Duodenal mucosa (tissue), 2 donors: ENCODE measurements around the gene PAPSS2.

ENCODE experiments used
- H3K27ac ChIP-seq: one replicate; pipeline ENCODE4 v1.7.0; 2013; ENCODE audit warnings: low read depth, low read length
- H3K27me3 ChIP-seq, 2 donors: one replicate each; pipeline ENCODE4 v1.7.0; 2013; ENCODE audit warnings: low read length in 2 of 2, control low read depth in 1 of 2; ENCODE audit not compliant: insufficient read depth in 2 of 2, control insufficient read depth in 1 of 2
- H3K36me3 ChIP-seq, 2 donors: one replicate each; pipeline ENCODE4 v1.7.0; 2013; ENCODE audit warnings: low read length in 2 of 2, control low read depth in 1 of 2; ENCODE audit not compliant: insufficient read depth in 2 of 2, control insufficient read depth in 1 of 2
- H3K4me1 ChIP-seq, 2 donors: one replicate each; pipeline ENCODE4 v1.7.0; 2013; ENCODE audit warnings: low read length in 2 of 2, control low read depth in 1 of 2; ENCODE audit not compliant: insufficient read depth in 2 of 2, control insufficient read depth in 1 of 2
- H3K4me3 ChIP-seq, 2 donors: one replicate each; pipeline ENCODE4 v1.7.0; 2013; ENCODE audit warnings: low read length in 2 of 2, low read depth in 1 of 2
- H3K9ac ChIP-seq, 2 donors: one replicate each; pipeline ENCODE4 v1.7.0; 2013; ENCODE audit warnings: low read length in 2 of 2, low read depth in 1 of 2
- H3K9me3 ChIP-seq, 2 donors: one replicate each; pipeline ENCODE4 v1.7.0; 2013; ENCODE audit warnings: low read length in 2 of 2, control low read depth in 1 of 2; ENCODE audit not compliant: control insufficient read depth in 1 of 2

The PAPSS2 gene

DNA sequence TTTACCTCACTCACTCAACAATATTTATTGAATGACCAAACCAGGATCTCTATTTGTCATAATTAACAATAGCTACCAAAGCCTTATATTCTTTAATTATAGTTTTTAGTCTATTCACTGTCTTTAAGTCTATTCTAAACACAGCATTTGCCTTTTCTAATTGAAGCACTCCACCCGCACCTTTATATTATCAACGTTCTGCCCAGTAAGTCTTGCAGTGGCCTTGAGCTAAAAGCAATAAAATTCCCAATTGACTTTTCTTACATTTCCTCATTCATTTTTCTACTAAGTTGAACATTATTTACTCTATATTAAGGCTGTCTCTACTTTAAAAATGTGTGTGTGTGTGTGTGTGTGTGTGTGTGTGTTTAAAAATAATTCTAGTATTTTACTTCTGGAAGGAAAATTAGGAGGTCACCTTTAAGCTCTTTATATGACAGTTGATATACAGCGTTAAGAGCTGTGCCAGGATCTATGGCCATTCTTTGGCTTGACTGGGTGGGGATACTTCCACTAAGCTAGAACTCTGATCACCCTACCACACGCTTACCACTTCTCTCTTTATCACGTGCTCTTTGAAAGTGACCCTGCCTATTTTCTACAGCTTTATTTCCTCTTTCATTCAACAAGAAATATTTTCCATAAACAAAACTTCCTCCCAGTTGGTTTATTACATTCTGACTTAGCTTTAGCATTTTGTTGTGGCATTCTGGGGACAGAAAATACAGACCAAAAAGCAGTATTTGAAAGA is 8.8 kb downstream of the PAPSS2 start:
- Histone ChIP-seq H3K9ac (no peak overlapping the region), H3K36me3 (no peaks in the 10 kb centered on the region), H3K9me3 (no peaks in the 10 kb centered on the region), H3K4me1 (peaks cover 11 to 20% of the 10 kb centered on the region in 2 donors), H3K27me3 (no peaks in the 10 kb centered on the region), H3K27ac (no peak overlapping the region), H3K4me3 (no peak overlapping the region)

DNA sequence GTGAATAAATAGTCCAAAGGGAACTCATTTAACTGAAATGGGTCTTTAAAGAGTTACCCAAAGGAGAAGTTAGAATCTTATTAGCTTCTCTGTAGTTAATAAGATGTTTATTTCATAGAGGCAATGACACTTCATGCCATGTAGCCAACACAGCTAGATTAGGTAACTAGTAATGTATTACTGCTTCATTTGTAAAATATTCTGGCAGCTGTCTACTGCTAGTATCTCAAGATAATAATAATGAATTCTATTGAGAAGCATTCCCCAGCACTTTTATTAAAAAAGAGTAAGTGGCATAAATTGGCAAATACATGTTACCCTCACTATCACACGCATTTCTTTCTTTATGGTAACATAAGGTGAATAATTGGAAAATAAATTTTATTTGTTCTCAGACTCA is 10.1 kb downstream of the PAPSS2 start:
- Histone ChIP-seq H3K9me3 (no peaks in the 10 kb centered on the region), H3K36me3 (no peaks in the 10 kb centered on the region), H3K27me3 (no peaks in the 10 kb centered on the region), H3K4me3 (no peak overlapping the region), H3K4me1 (peaks cover 11 to 21% of the 10 kb centered on the region in 2 donors), H3K27ac (no peak overlapping the region), H3K9ac (no peak overlapping the region)

DNA sequence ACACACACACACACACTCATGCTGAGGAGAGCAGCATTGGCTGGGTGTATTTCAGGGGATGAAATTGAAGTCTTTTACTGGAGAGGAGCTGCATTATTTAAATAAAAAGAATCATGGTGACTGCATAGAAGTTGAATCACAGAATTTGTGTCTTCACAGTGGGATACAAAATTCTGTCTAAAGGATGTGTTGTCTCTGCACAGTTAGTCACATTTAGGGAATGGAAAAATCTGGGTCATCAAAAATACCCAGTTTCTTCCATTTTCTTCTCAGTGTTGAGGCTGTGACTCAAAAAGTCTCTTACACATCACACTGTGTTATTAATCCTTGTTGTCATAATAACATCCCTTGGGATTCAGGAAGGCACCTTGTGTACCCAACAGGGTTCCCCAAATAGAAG is 10.9 kb downstream of the PAPSS2 start:
- H3K27me3 ChIP-seq = no peaks in the 10 kb centered on the region
- no peak overlapping the region for H3K4me3 ChIP-seq
- H3K9me3 ChIP-seq = no peaks in the 10 kb centered on the region
- H3K36me3 ChIP-seq = no peaks in the 10 kb centered on the region
- no peak overlapping the region for H3K9ac ChIP-seq
- peaks cover 11 to 25% of the 10 kb centered on the region in 2 donors for H3K4me1 ChIP-seq
- no peak overlapping the region for H3K27ac ChIP-seq

DNA sequence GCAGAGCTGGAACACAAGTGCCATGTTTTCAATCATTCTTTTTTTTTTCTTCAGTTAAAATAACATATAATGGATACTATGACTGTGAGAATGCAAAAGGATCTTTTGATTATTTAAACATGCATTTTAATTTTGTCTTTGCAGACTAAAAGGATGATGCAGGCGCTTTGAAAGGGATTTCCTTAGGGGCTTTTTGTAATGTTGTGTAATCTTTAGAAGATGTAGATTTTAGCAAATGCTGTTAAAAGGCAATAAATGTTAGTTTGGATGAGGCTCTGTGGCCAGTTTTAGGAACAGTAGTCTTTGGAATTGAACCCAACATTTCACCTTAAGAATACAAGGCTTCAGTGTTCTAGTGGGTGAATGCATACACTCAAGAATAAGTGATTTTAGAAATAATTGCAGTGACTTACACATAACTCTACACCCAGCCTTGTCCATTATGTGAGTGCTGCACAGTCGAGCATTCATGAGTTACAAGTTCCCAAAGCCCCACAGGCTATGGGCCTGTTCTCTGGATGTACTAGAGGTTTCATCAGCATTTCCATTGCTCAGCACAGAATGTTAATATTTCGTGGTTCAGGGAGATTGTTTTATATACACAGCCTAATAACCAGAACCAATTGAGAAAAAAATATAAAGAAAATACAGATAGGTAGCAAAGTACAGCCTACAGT is 11.6 kb downstream of the PAPSS2 start:
- Histone ChIP-seq H3K4me1 (peaks cover 11 to 26% of the 10 kb centered on the region in 2 donors), H3K4me3 (no peak overlapping the region), H3K27ac (no peak overlapping the region), H3K36me3 (no peaks in the 10 kb centered on the region), H3K9me3 (no peaks in the 10 kb centered on the region), H3K27me3 (no peaks in the 10 kb centered on the region), H3K9ac (no peak overlapping the region)

DNA sequence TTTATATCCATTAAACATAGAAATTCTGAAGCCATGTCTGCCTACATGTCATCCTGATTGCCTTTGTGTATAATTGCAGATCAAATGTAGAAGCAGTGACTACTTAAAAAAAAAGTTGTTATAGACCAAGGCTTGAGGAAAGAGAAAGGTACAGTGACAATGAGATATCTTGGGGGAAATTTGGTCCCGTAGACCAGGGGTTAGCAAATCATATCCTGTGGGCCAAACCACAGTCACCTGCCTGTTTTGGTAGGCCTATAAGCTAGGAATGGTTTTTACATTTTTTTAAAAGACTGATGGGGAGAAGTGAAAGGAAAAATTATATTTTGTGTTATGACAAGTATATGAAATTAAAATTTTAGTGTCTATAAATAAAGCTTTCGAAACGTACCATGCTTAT is 12.9 kb downstream of the PAPSS2 start:
- Histone ChIP-seq H3K36me3 (no peaks in the 10 kb centered on the region), H3K27ac (no peak overlapping the region), H3K27me3 (no peaks in the 10 kb centered on the region), H3K4me3 (no peak overlapping the region), H3K4me1 (peaks cover 11 to 30% of the 10 kb centered on the region in 2 donors), H3K9ac (no peak overlapping the region), H3K9me3 (no peaks in the 10 kb centered on the region)

DNA sequence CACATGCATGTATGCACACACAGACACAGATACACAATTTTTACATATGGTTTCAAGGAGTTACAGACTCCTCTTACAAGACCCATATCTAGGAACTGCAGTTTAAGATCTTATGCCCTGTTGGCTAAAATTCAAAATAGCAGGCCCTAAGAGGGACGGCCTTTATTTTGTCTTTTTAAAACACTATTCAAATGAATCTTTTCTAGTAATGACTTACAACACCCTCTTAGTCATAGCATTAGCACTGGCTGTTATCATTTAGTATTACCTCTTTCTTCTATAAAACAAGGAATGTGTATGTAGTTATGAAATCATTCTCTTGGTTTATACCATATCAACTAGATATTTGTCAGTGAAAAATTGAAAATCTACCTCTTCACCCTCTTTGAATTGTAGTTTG is 15.3 kb downstream of the PAPSS2 start:
- Histone ChIP-seq H3K9ac (no peak overlapping the region), H3K4me3 (no peak overlapping the region), H3K4me1 (peaks cover 6 to 16% of the 10 kb centered on the region in 2 donors), H3K27ac (no peak overlapping the region), H3K36me3 (no peaks in the 10 kb centered on the region), H3K9me3 (no peaks in the 10 kb centered on the region), H3K27me3 (no peaks in the 10 kb centered on the region)

DNA sequence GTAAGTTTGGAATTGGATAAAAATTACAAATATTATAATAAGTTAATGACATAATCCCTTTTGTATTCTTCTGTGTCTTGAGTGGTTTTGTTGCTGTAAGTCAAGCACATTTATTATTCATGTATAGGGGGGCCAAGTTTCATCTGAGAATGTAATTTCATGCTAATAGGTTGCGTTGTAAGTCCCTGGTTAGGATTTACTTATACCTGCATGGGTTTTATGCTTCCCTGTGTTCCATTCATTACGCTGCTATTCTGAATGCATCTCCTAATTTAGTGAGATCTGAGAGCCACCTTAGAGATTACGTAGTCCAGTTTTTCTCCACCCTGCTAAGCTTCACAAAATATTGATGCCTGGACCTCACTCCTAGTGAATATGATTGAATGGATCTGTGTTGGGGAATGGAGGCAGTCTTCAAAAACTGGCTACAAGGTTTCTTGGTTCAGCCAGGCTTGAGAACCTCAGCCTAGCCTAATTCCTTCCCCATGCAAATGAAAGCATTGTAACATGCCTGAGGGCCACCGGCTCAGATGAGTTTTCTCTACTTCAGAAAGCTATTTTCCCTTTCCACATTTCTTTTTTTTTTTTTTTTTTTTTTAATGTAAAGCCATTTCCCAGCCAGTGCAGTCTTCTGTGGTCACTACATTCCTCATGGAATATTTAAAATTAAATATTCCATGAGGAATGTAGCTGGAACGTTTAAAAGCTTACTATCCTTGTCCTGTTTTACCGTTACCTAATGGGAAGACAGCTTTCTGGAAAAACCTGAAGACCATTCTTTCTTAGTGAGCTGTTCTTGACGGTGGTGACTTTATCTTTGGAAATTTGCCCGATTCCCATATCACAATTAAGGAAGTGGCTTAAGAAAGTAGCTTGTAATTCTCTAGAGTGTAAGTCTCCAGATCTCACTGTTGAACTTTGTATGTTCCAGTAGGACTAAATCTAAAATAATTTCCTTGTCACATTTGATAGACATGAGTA is 16.0 kb downstream of the PAPSS2 start:
- H3K27me3 ChIP-seq = no peaks in the 10 kb centered on the region
- H3K4me1 ChIP-seq = peaks cover 6 to 16% of the 10 kb centered on the region in 2 donors
- no peak overlapping the region for H3K4me3 ChIP-seq
- H3K9ac ChIP-seq = no peak overlapping the region
- H3K36me3 ChIP-seq = no peaks in the 10 kb centered on the region
- no peaks in the 10 kb centered on the region for H3K9me3 ChIP-seq
- H3K27ac ChIP-seq = no peak overlapping the region

DNA sequence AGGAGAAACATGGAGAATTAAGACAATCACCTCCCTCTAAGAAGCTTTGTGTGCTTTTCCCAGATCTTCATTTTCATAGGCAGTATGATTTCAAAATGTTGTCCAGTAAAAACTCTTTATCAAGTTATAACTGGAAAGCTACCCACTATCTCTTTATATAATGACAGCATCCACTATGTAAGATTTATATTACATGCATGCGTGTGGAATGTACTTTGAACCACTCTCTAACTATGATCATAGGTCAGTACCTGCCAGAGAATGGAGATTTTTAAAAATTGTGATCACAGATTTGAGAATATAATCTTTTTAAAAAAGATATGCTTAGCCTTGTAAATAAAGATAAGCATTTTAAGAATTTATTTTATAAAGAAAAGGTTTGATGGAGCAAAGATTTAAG is 17.9 kb downstream of the PAPSS2 start:
- Histone ChIP-seq H3K36me3 (no peaks in the 10 kb centered on the region), H3K4me3 (no peak overlapping the region), H3K27ac (no peak overlapping the region), H3K9me3 (no peaks in the 10 kb centered on the region), H3K4me1 (peaks cover 6 to 14% of the 10 kb centered on the region in 2 donors), H3K27me3 (no peaks in the 10 kb centered on the region), H3K9ac (no peak overlapping the region)

DNA sequence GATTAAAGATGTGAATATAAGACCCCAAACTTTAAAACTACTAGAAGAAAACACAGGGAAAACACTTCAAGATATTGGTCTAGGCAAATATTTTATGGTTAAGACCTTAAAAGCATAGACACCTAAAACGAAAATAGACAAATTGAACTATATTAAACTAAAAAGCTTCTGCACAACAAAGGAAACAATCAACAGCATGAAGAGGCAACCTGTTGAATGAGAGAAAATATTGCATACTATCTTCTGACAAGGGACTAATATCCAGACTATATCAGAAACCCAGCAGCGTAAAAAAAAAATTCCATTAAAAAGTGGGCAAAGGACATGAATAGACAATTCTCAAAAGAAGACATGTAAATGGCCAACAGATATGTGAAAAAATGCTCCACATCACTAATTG is 18.6 kb downstream of the PAPSS2 start:
- H3K9me3 ChIP-seq = no peaks in the 10 kb centered on the region
- no peak overlapping the region for H3K9ac ChIP-seq
- H3K27ac ChIP-seq = no peak overlapping the region
- no peaks in the 10 kb centered on the region for H3K27me3 ChIP-seq
- peaks cover 6 to 14% of the 10 kb centered on the region in 2 donors for H3K4me1 ChIP-seq
- no peak overlapping the region for H3K4me3 ChIP-seq
- H3K36me3 ChIP-seq = no peaks in the 10 kb centered on the region

DNA sequence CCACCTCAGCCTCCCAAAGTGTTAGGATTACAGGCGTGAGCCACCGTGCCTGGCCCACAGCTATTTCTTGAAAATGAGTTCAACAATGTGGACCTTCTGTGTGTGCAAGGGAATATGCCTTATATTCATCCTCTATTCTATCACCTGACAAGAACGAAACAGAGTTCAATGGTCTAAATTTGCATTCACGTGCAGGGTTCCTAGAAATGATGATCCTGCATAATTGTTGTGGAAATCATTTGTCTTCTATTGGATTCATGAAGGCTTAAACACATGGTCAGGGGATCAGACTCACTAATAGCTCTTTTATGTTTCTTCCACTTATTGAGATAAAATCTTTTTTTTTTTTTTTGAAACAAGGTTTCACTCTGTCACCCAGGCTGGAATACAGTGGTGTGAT is 23.7 kb downstream of the PAPSS2 start:
- Histone ChIP-seq H3K9me3 (no peaks in the 10 kb centered on the region), H3K9ac (no peak overlapping the region), H3K27ac (no peak overlapping the region), H3K4me3 (no peak overlapping the region), H3K4me1 (peaks cover 7 to 17% of the 10 kb centered on the region in 2 donors), H3K36me3 (no peaks in the 10 kb centered on the region), H3K27me3 (no peaks in the 10 kb centered on the region)
